HEK293 (cell line): ENCODE measurements around the gene EHMT1.

Source experiments
- CTCF ChIP-seq: fragments of 450-650 bp; formaldehyde crosslinking; IDR thresholded peaks from 2 replicates; pipeline ENCODE4 v1.5.1; 2016; ENCODE audit warnings: missing biosample characterization, missing genetic modification characterization
- GLI4 ChIP-seq: fragments of 450-650 bp; formaldehyde crosslinking; IDR thresholded peaks from 2 replicates; pipeline ENCODE4 v1.5.1; 2016; ENCODE audit warnings: missing biosample characterization, missing genetic modification characterization
- HOXC10 ChIP-seq: sonication (generic); formaldehyde crosslinking; IDR thresholded peaks from 2 replicates; pipeline ENCODE4 v1.8.1; 2023; ENCODE audit warnings: mild to moderate bottlenecking, missing genetic modification reagents
- ZNF10 ChIP-seq: fragments of 450-650 bp; formaldehyde crosslinking; IDR thresholded peaks from 2 replicates; pipeline ENCODE4 v1.5.1; 2017; ENCODE audit warnings: missing biosample characterization, missing genetic modification characterization
- ZNF169 ChIP-seq: fragments of 450-650 bp; formaldehyde crosslinking; IDR thresholded peaks from 2 replicates; pipeline ENCODE4 v1.5.1; 2016; ENCODE audit warnings: missing biosample characterization, missing genetic modification characterization
- ZNF335 ChIP-seq: fragments of 450-650 bp; formaldehyde crosslinking; conservative IDR thresholded peaks from 2 replicates; pipeline ENCODE4 v1.5.1; 2016; ENCODE audit warnings: missing biosample characterization, missing genetic modification characterization
- ZNF513 ChIP-seq: fragments of 450-650 bp; IDR thresholded peaks from 2 replicates; pipeline ENCODE4 v1.5.1; 2018; ENCODE audit warnings: missing biosample characterization, missing genetic modification characterization
- ZNF555 ChIP-seq: fragments of 450-650 bp; formaldehyde crosslinking; conservative IDR thresholded peaks from 2 replicates; pipeline ENCODE4 v1.5.1; 2017; ENCODE audit warnings: missing biosample characterization, mild to moderate bottlenecking, missing genetic modification characterization, inconsistent platforms
- ZNF585B ChIP-seq: fragments of 450-650 bp; formaldehyde crosslinking; IDR thresholded peaks from 2 replicates; pipeline ENCODE4 v1.5.1; 2016; ENCODE audit warnings: missing biosample characterization, missing genetic modification characterization
- ZNF670 ChIP-seq: fragments of 450-650 bp; formaldehyde crosslinking; IDR thresholded peaks from 2 replicates; pipeline ENCODE4 v1.5.1; 2016; ENCODE audit warnings: missing biosample characterization, missing genetic modification characterization, low read depth
- ZNF701 ChIP-seq: fragments of 450-650 bp; formaldehyde crosslinking; IDR thresholded peaks from 2 replicates; pipeline ENCODE4 v1.5.1; 2016; ENCODE audit warnings: missing biosample characterization, missing genetic modification characterization

GRCh38 chr9:137642892-137643291 is 24.1 kb downstream of the EHMT1 start:
- TF ChIP-seq ZNF169 (tag by site-specific recombination) (no peak), ZNF335 (tag by site-specific recombination) (no peak), ZNF670 (tag by site-specific recombination) (no peak), GLI4 (tag by site-specific recombination) (no peak), CTCF (tag by site-specific recombination) (no peak), ZNF555 (tag by site-specific recombination) (no peak), ZNF585B (tag by site-specific recombination) (no peak), ZNF513 (tag by site-specific recombination) (no peak), ZNF10 (tag by site-specific recombination) (no peak), ZNF701 (tag by site-specific recombination) (no peak), HOXC10 (no peak)
